VCaP (cell line): ENCODE results near the gene UXS1.

Source experiments
- H3K27ac ChIP-seq: fragments of 450-650 bp; 2 replicates; pipeline ENCODE4 v1.5.1; 2017
- CTCF ChIP-seq: fragments of 450-650 bp; conservative IDR thresholded peaks from 2 replicates; pipeline ENCODE4 v1.5.1; 2017; ENCODE audit warnings: mild to moderate bottlenecking, moderate library complexity

Gene UXS1

GRCh38 chr2:106113361-106113966, 80.6 kb downstream of the UXS1 start:
- no peak for TF ChIP-seq CTCF

DNA sequence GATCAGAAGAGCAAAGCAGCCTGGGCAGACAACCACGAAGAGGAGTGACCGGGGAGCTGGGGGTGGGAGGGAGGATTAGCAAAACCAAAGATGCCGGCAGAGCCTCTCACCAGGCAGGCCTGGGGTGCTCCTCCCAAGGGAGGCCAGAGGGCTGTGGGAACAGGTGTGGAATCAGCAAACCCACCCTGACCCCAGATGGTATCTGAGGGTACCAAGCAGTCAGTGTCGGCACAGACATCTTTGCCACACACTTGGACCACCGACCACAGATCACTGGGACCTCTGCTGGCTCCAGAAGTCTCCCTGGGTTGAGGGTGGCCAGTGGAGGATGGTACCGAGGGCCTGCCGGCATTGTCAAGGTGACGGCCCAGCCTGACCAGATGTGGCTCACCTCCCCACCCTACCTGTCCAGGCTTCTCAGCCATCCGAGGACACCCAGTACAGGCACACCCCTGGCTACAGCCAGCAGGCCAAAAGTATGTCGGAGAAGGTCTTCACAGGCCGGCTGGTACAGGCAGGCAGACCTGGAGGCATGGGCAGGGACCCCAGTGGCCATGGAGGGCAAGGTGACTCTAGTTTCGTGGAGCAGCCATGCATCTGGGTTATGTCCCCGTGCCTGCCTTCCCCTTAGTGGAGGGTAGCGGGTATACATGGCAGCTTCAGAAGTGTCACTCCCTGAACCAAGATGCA, 82.1 kb downstream of the UXS1 start:
- peak overlapping the region; percentile 81 for H3K27ac ChIP-seq
- TF ChIP-seq CTCF: no peak

More at GRCh38 chr2:106113361-106113966, 80.6 kb downstream of the UXS1 start:
- H3K27ac ChIP-seq: peak overlapping the region; percentile 81

- TF ChIP-seq CTCF: no peak
- H3K27ac ChIP-seq: no peak overlapping the region
Measured at GRCh38 chr2:106109675-106110424, 84.3 kb downstream of the UXS1 start.

DNA sequence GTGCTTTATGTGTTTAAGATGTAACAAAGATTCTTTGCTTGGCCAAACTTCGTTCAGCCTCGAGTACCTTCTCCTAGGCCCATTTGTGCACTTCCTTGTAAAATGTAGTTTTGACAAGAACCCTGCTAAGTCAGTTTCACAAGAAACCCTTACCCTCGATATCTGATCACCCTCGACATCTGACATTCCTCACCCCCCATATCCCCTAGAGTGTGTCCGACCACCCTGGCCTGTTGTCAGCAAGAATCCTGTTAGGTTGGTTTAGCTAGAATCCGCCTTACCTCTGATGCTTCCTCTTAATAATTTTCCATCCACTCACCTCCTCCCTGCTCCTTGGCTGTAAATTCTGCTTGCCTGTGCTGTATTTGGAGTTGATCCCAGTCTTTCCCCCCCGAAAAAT, 85.3 kb downstream of the UXS1 start:
- no peak for TF ChIP-seq CTCF
- peak overlapping the region; percentile 15; the same call in 1 of the 2 replicates for H3K27ac ChIP-seq

- H3K27ac ChIP-seq: peak overlapping the region; percentile 15
- TF ChIP-seq CTCF: peak; percentile 75
Measured at GRCh38 chr2:106108351-106108750, 85.8 kb downstream of the UXS1 start.

GRCh38 chr2:106107509-106108131, 86.5 kb downstream of the UXS1 start:
- peak overlapping the region; percentile 15; the same call in 1 of the 2 replicates for H3K27ac ChIP-seq
- TF ChIP-seq CTCF: no peak
